Measurements from ENCODE around the gene SPPL2B.
"Not testable (repeated sequence)": the region's sequence is repeated elsewhere in the genome, so short reads cannot be mapped to it uniquely, and the experiment has no call there.

SPPL2B gene

DNA sequence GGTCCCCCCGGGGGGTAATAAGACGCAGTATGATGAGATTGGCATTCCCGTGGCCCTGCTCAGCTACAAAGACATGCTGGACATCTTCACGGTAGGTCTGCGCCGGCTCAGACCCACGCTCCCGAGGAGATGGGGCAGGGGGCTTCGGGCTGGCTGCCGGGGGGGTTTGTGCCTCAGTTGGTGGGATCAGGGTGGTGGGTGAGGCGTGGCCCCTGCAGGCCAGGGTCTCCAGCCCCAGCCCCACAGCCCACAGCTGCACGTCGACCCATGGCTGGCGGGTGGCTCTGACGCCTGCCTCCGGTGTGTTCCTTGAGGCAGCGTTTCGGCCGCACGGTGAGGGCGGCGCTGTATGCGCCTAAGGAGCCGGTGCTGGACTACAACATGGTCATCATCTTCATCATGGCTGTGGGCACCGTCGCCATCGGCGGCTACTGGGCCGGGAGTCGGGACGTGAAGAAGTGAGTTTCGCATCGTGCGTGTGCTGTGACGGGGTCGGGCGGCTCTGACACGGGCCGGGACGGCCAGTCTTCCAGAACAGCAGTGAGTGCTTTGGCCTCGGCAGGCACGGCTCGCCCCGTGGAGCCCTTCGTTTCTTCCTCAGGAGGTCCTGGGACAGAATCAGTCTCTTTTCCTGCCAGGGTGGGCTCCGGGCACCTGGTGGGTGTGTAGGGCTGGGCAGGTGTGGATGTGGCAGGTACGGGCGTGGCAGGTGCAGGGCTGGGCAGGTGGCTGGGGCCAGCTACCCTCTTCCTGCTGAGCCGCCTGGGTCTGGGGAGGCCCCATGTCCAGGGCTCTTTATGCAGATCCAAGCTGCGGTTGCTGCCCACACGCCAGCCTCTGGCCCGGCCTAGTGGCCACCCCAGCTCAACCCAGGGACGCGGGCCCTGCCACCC is 10.5 kb downstream of the SPPL2B start:
- no peak for DNase-seq

DNA sequence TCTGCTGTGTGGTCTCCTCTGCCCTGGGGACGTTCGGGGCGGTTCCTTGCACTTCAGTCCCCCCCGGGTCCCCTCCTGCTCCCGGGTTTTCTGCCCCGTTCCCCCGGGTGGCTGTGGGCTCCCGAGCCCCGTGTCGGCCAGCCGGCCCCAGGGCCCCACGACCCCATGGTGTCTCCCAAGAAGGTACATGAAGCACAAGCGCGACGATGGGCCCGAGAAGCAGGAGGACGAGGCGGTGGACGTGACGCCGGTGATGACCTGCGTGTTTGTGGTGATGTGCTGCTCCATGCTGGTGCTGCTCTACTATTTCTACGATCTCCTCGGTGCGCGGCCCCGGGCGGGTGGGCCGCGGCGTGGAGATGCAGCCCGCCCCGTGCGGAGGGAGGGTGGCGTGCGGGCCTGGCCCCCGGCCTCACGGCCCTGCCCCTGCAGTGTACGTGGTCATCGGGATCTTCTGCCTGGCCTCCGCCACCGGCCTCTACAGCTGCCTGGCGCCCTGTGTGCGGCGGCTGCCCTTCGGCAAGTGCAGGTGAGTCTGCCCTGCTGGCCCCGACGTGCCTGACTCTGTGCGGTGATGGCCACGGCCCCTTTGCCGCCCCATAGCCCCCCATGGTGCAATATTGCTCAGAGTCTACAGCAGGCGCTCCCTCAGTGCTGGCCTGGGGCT is 11.3 kb downstream of the SPPL2B start:
- DNase-seq, result no peak

- no peak for DNase-seq
These were observed 12.2 kb downstream of the SPPL2B start for GRCh38 chr19:2340496-2341243.

- no peak for DNase-seq
These were observed 12.8 kb downstream of the SPPL2B start for GRCh38 chr19:2341244-2341751.

- no peak for DNase-seq
These were observed 13.5 kb downstream of the SPPL2B start for GRCh38 chr19:2341982-2342381.

DNA sequence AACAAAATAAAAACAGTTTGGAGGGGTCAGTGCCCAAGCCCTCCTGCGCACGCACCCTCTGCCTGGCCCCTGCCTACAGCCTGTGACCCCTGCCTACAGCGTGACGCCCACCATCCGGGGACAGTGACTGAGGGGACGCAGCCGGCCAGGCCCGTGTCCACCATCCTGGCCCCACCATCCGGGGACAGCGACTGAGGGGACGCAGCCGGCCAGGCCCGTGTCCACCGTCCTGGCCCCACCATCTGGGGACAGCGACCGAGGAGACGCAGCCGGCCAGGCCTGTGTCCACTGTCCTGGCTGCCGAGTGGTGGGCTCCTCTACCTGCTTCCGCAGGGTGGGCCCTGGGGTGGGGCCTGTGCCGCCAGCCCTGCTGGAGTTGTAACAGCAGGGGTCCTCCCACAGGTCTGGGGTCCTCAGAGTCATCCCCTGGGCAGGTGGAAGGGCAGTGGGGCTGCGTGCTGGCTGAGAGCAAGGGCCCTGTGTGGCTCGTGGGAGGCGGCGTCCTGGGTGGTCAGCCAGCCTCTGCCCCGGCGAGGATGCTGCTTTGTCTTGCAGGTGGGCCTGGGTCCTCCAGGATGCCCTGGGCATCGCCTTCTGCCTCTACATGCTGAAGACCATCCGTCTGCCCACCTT is 14.3 kb downstream of the SPPL2B start:
- no peak for DNase-seq

- DNase-seq, result no peak
These were observed 15.0 kb downstream of the SPPL2B start for GRCh38 chr19:2343289-2343982.

GRCh38 chr19:2344381-2344870 is 15.9 kb downstream of the SPPL2B start:
- DNase-seq, result no peak

GRCh38 chr19:2345076-2345475 is 16.6 kb downstream of the SPPL2B start:
- no peak for DNase-seq

DNA sequence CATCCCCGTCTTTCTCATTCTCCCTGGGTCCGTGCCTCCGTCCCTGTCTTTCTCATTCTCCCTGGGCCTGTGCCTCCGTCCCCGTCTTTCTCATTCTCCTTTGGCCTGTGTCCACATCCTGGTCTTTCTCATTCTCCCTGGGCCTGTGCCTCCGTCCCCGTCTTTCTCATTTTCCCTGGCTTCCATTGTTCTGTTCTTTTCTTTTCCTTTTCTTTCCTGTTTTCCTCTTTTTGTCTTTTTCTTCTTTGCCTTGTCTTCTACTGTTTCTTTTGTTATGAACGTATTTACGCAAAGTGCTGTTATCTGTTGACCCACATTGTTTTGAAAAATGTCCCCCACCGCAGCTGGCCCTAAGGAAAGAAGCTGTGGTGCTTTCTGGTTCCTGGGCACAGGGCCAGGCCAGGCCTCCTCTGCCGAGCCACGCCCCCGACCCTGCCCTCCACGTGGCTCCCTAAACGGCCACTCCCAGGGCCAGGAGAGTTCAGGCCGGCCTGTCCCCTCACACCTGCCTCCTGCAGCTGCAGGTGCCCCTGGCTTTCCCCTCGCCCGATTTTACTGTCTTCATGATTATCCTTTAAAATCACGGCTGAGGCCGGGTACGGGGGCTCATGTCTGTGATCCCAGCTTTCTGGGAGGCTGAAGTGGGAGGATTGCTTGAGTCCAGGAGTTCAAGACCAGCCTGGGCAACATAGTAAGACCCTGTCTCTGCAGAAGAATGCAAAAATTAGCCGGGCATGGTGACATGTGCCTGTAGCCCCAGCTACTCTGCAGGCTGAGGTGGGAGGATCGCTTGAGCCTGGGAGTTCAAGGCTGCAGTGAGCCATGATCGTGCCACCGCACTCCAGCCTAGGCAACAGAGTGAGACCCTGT is 17.5 kb downstream of the SPPL2B start:
- no peak for DNase-seq

- DNase-seq, result not testable (repeated sequence)
These were observed 21.3 kb downstream of the SPPL2B start for GRCh38 chr19:2349818-2350217.

DNA sequence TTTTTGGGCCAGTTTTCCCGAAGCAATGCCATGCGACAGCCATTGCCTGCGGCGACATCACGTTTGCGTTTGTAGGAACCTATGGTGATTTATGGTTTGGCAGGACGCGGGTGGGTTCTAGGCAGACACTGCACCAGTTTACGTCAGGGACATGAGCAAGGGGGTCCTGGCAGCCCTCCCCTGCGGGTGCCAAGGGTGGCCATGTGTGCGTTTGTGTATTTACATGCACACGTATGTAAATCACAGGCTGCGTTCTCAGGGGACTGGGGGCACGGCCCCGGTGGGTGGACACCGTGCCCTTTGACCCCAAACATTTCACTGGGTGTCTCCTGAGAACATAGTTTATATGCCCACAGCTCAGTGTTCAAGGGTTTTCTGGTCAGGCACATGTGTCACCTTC is 22.2 kb downstream of the SPPL2B start:
- DNase-seq, result no peak

GRCh38 chr19:2351591-2351990 is 23.1 kb downstream of the SPPL2B start:
- no peak for DNase-seq

DNA sequence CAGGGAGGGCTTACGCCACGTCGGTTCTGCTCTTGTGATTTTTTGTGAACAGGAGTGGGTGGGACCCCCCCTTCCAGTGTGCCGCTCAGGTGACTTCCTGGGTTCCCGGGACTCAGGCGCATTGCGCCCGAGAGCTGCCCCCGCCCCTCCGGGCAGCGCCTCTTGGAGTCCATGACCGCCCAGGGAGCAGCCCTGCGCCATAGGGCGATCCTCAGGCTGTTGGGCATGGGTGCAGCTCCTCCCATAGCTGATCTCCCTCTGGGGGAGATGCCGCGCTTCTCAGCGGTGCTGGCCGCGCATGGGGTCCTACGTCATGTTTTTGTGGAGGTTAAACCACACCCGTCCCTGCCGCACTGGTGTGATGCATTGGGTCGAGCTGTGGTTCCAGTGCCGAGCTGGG is 23.6 kb downstream of the SPPL2B start:
- DNase-seq, result no peak

DNA sequence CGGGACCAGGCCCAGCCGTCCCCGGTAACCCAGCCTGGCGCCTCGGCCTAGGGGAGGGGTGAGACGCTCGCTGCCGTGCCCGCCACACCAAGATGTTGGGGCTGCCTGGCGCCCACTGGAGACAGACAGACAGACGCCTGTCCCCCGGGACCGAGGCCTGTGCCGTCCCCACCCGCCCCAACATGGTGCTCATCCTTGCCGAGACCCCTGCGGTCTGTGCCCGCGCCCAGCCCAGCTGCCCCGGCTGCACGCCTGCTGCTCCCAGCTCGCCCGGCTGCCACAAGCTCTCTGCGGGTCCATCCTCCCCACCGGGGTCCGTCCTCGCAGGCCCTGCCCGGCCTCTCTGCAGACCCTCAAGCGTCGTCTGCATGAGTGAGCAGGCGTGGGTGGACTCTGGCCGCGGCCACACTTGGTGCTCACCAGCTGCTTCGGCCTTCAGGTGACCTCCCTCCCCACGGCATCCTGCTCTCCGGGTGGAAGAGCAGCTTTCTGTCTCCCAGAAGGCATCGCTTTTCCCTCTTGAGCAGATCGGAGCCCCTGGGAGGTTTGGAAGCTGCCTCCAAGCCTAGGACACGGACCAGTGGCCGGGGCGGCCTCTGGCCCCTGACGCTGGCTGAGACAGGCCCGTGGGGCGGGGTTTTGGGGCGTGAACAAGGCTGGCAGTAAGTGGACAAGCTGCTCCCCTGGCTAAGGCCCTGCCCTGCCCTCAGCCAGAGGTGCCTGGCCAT is 24.8 kb downstream of the SPPL2B start:
- DNase-seq, result no peak

DNA sequence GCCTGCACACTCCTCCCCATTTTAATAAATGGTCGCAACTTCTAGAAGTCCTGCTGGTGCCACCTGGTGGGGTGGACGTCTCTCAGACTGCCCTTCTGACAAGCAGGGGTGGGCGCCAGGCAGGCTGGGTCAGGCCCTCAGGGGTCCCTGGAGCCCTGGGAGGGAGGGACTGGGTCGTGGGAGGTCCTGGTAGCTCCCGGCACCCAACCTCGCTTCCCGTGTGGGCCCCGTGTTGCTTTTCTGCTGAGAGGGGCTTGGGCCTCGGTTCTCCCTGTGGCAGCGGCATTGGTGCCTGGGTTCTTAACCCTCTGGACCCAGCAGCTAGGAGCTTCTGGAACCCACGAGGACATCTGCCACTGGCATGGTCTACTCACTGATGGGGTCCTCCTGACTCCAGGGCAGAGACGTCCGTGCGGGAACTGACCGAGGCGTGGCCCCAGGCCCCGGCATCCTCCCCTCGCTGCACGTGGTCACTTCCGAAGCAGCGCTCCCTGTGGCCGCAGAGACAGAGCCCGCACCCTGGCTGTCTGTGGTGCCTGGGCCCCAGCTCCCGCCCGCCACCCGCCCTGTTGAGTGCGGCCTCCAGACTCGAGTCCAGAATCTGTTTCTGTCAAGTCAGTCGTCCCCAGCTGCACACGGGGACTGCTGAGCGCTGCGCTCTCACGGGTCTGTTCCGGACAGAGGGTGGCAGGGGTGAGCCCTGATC is 25.6 kb downstream of the SPPL2B start:
- DNase-seq, result no peak

- DNase-seq, result no peak
These were observed 26.2 kb downstream of the SPPL2B start for GRCh38 chr19:2354670-2355069.

DNA sequence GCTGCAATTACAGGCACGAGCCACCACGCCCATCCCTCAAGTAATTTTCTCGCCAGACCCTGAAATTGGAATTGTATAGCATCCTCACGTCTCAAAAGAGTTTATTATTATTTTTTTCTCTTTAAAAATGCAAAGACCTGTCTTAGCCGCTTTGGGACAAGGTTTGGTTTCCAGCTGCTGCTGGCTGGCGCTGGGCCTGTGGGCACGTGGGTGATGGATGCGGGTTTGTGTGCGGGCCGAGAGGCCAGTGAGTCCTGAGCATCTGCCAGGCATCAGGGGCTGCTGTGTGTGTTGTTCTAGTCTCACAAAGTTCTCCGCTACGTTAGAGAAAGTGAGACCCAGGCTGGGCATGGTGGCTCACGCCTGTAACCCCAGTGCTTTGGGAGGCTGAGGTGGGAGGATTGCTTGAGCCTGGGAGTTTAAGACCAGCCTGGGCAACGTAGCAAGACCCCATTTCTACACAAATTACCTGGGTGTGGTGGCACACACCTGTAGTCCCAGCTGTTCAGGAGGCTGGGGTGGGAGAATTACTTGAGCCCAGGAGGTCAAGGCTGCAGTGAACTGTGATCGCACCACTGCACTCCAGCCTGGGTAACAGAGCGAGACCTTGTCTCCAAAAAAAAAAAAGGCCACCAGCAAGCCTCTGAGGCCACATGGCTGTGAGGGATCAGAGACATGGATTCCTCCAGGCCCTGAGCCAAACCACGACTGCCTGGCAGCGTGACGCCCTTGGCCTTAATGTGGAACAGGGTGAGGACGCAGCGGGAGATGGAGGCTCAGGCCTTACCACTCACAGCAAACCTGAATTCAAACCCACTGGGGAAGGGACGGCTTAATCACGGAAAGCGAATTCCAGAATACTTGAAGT is 26.9 kb downstream of the SPPL2B start:
- no peak for DNase-seq

Data from effector CD4-positive, alpha-beta T cell (primary cell).